Tibial nerve (tissue), 4 donors: ENCODE results near the gene KRT27.

Experiments used
- CTCF ChIP-seq, 5 experiments: fragments of 200-600 bp in 3 of 5; fragments of 450-650 bp in 2 of 5; sonication (generic) in 3 of 5; IDR thresholded peaks; one replicate each; pipeline ENCODE4 v1.5.1; 2016 to 2019; ENCODE audit warnings: antibody characterized with exemption in 5 of 5, mild to moderate bottlenecking in 3 of 5, moderate library complexity in 2 of 5
- EP300 ChIP-seq, 2 donors: sonication (generic); formaldehyde crosslinking; IDR thresholded peaks; one replicate each; pipeline ENCODE4 v1.6.1; 2017; ENCODE audit warnings: antibody characterized with exemption in 2 of 2, mild to moderate bottlenecking in 1 of 2

GRCh38 chr17:40734018-40734417, 48.3 kb downstream of the KRT27 start:
- no peak for TF ChIP-seq CTCF (IDR thresholded peaks at IDR 0.05)
- TF ChIP-seq EP300 (IDR thresholded peaks at IDR 0.05) = no peak
